Sciatic nerve (tissue), 2 donors: Measurements from ENCODE around the gene PPP1CC. TPM values are rescaled to one million over a fixed set of nuclear protein-coding genes. Genes with fewer than 3 reads are reported as not detected.
"Not testable (repeated sequence)": the region's sequence is repeated elsewhere in the genome, so short reads cannot be mapped to it uniquely, and the experiment has no call there.

Experiments used
- ATAC-seq: fragments of 200-7000 bp; cut with Tn5 transposase; one replicate; pipeline ENCODE4 v1.9.1; 2020; ENCODE audit warnings: mild to moderate bottlenecking, moderate library complexity
- DNase-seq: peaks from one replicate; pipeline ENCODE4 v3.0.0-alpha.2; 2020; ENCODE audit warnings: low spot score
- intact Hi-C: fragments of 100-400 bp; cut with DNase I; formaldehyde crosslinking; loops from one replicate; pipeline ENCODE4 v1.14.2; 2022
- total RNA-seq: library from RNA; stranded (reverse); fragmentation: NEBNext Ultra II Directional; extraction: Animal tissue kit (Norgen Biotek cat#: 25700); gene quantifications from one replicate; pipeline ENCODE4 v1.2.1, GENCODE V29; 2021
- donor health status: DM: no; HTN: no; CAD: no.
- donor health status: DM: no; HTN: no; CAD: no.

The PPP1CC gene
- total RNA-seq, 1 donor from 2014 or later: 111 TPM

GRCh38 chr12:110733089-110733715, 9.5 kb downstream of the PPP1CC start:
- ATAC-seq (peak; percentile 44), DNase-seq (no peak)
- intact Hi-C loops: no loop called here

DNA sequence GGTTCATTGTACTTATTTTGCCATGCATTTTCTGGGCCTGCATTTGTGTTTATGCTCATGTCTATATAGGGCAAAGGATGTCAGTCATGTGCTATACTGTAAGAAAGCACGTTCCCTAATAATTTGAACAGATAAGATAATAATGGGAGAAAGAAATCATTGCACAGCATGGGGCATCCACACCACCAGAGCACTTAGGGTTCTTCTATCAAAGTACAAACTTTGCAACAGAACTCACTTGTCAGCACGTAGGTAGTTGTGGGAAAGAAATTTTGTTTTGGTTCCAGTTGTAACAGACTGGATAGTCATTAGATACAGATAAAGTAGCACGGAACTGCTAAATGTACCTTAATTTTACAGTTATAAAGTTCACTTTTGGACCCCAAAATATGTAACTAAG, 10.1 kb downstream of the PPP1CC start:
- intact Hi-C loops: no loop called here
- ATAC-seq (no peak), DNase-seq (no peak)

GRCh38 chr12:110731479-110731878, 11.2 kb downstream of the PPP1CC start:
- DNase-seq: no peak
- no peak for ATAC-seq
- intact Hi-C loops: no loop called here

- ATAC-seq (no peak), DNase-seq (no peak)
- intact Hi-C loops: no loop called here
Measured at GRCh38 chr12:110728628-110729027, 14.1 kb downstream of the PPP1CC start.

DNA sequence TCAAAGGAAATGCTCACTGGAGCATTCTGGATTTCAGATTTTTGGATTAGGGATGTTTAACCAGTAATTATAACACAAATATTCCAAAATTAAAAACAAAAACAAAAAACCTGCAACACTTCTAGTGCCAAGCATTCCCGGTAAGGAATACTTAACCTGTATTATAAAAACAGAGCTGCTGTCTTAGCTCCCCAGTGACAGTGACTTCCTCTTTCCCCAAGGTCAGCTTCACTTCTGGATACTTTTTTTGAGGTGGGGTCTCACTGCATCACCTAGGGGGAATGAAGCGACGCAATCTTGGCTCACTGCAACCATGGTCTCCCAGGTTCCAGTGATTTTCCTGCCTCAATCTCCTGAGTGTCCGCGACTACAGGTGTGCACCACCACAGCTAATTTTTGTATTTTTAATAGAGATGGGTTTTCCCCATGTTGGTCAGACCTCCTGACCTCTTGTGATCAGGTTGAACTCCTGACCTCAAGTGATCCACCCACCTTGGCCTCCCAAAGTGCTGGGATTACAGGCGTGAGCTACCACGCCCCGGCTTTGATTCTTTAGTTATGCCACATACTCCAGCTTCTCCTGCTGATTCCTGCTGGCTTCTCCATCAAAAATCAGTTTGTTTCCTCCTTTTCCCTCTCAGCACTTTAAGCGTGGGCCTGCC, 15.9 kb downstream of the PPP1CC start:
- intact Hi-C loops: no loop called here
- ATAC-seq (no peak), DNase-seq (no peak)

- no peak for ATAC-seq
- intact Hi-C loops: no loop called here
Measured at GRCh38 chr12:110726028-110726427, 16.7 kb downstream of the PPP1CC start.

GRCh38 chr12:110725267-110725666, 17.4 kb downstream of the PPP1CC start:
- DNase-seq (no peak), ATAC-seq (no peak)
- intact Hi-C loops: no loop called here

More at GRCh38 chr12:110726028-110726427, 16.7 kb downstream of the PPP1CC start:
- DNase-seq: no peak

GRCh38 chr12:110722892-110723291, 19.8 kb downstream of the PPP1CC start:
- DNase-seq, intact Hi-C loops: not testable (repeated sequence)

DNA sequence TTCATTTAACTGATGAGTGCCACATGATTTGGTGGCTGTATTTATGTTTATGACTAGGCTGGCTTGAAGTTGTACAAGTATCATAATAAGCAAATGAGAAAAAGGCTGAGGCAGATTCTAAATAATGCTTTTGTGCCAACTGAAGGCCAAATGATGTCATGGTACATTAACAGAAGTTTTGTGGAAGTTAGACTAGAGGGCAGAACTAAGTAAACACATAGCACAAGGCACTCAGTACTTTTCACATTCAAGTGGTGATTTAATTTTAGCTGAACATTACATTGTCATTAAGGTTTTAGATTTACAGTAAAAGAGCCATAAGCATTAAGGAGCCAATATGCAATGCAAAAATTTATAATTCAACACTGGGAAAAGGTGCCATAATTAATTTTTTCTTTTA, 21.1 kb downstream of the PPP1CC start:
- intact Hi-C loops: no loop called here
- DNase-seq (no peak), ATAC-seq (no peak)

More at GRCh38 chr12:110722892-110723291, 19.8 kb downstream of the PPP1CC start:
- not testable (repeated sequence) for ATAC-seq

- DNase-seq (no peak), ATAC-seq (no peak)
- intact Hi-C loops: no loop called here
Measured at GRCh38 chr12:110720516-110720915, 22.2 kb downstream of the PPP1CC start.

GRCh38 chr12:110718222-110718908, 24.3 kb downstream of the PPP1CC start:
- no peak for DNase-seq
- intact Hi-C loops: no loop called here
- ATAC-seq: no peak

- no peak for ATAC-seq
- intact Hi-C loops: no loop called here
Measured at GRCh38 chr12:110717037-110717436, 25.7 kb downstream of the PPP1CC start.

GRCh38 chr12:110708917-110709316, 33.8 kb downstream of the PPP1CC start:
- DNase-seq (no peak), ATAC-seq (no peak)
- intact Hi-C loops: no loop called here

More at GRCh38 chr12:110717037-110717436, 25.7 kb downstream of the PPP1CC start:
- no peak for DNase-seq

- ATAC-seq (no peak), DNase-seq (no peak)
- intact Hi-C loops: no loop called here
Measured at GRCh38 chr12:110705309-110705708, 37.4 kb downstream of the PPP1CC start.

DNA sequence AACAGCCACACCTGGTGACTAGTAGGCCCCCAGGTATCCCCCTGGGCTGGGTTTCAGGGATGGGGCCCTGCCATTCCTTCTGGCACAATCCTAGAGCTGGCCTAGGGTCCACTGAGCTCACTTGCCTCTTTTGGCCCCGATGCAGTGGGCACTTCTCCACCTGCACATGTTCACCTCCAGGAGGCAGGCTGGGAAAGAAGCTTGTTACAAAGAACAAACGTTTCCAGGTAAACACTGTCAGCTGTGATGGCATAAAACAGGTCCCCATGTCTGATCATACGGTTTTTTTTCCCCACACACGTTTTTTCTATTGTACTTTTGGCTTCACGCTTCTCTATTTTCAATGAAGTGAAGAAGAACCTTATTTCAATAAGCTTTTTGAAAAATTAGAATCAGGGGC, 37.9 kb downstream of the PPP1CC start:
- DNase-seq (no peak), ATAC-seq (no peak)
- intact Hi-C loops: no loop called here

DNA sequence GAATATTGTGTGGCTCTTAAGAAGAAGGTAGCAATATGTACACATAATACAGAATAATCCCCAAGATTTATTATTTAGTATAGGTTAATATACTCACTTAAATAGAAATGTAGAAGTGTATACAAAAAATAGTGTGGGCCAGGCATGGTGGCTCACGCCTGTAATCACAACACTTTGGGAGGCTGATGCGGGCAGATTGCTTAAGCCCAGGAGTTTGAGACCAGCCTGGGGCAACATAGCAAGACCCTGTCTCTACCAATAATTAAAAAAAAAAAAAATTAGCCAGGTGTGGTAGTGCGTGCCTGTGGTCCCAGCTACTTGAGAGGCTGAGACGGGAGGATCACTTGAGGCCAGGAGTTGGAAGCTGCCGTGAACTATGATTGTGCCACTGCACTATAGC, 38.5 kb downstream of the PPP1CC start:
- ATAC-seq (no peak), DNase-seq (no peak)
- intact Hi-C loops: no loop called here

DNA sequence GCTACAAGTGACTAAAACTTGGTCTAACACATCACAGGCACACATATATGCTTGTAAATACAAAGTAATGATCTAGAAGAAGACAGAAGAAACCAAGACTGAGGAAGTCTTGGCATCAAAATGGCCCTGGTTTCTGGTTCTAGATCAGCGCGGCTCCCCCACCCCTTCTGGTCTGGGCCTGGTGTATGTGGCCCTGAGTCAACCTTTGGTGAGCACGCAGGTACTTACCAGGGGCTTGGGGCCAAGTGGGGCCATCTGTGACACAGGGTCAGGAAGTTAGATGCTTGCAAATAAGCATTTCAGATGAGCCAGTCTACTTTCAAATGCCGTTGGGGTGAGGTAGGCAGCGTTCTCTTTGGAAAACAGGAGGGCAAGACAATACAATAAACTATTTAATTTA, 40.6 kb downstream of the PPP1CC start:
- DNase-seq (no peak), ATAC-seq (no peak)
- intact Hi-C loops: no loop called here

- intact Hi-C loops: no loop called here
- no peak for DNase-seq
- ATAC-seq: peak; percentile 14
Measured at GRCh38 chr12:110699591-110700445, 42.9 kb downstream of the PPP1CC start.

- intact Hi-C loops: no loop called here
- peak; percentile 75 for DNase-seq
- peak; percentile 88 for ATAC-seq
Measured at GRCh38 chr12:110698171-110698902, 44.4 kb downstream of the PPP1CC start.
